Measurements from ENCODE around the gene LRFN5. TPM values are rescaled to one million over a fixed set of nuclear protein-coding genes. Genes with fewer than 3 reads are reported as not detected.
"Not testable (repeated sequence)": the region's sequence is repeated elsewhere in the genome, so short reads cannot be mapped to it uniquely, and the experiment has no call there.

LRFN5 gene
- total RNA-seq, 2 experiments from 2014 or later: not detected

DNA sequence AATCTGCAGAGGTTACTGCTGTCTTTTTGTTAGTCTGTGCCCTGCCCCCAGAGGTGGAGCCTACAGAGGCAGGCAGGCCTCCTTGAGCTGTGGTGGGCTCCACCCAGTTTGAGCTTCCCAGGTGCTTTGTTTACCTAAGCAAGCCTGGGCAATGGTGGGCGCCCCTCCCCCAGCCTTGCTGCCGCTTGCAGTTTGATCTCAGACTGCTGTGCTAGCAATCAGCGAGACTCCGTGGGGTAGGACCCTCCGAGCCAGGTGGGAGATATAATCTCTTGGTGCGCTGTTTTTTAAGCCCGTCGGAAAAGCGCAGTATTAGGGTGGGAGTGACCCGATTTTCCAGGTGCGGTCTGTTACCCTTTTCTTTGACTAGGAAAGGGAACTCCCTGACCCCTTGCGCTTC is 304.5 kb downstream of the LRFN5 start:
- CTCF ChIA-PET: not testable (repeated sequence)

DNA sequence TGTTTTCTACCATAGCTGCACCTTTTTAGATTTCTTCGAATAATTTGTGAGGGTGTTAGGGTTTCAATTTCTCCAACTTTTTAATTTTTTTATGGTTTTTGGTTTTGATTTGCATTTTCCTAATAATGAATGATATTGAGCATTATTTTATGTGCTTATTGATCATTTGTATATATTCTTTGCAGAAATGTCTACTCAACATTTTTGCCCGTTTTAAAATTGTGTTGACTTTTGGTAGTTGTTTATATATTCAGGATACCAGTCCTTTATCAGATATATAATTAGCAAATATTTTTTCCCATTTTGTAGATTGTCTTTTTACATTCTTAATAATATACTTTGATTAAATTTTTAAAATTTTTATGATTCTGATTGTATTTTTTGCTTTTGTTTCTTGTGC is 306.7 kb downstream of the LRFN5 start:
- H3K4me1 Mint-ChIP-seq: no peaks in the 10 kb centered on the region
- H3K9me3 Mint-ChIP-seq (ENCODE audit: low read depth): peaks cover 3% of the 10 kb centered on the region
- H3K27ac Mint-ChIP-seq: no peak overlapping the region
- CTCF ChIA-PET: no interaction called here
- ATAC-seq (no peak), DNase-seq (no peak)
- no peaks in the 10 kb centered on the region for H3K27me3 Mint-ChIP-seq
- no peaks in the 10 kb centered on the region for H3K36me3 Mint-ChIP-seq
- H3K4me3 Mint-ChIP-seq: no peak overlapping the region

More for the DNA sequence above, 304.5 kb downstream of the LRFN5 start:
- not testable (repeated sequence) for DNase-seq; H3K27me3 Mint-ChIP-seq; H3K27ac Mint-ChIP-seq; ATAC-seq; H3K9me3 Mint-ChIP-seq (ENCODE audit: low read depth); H3K4me1 Mint-ChIP-seq; H3K36me3 Mint-ChIP-seq; H3K4me3 Mint-ChIP-seq

DNA sequence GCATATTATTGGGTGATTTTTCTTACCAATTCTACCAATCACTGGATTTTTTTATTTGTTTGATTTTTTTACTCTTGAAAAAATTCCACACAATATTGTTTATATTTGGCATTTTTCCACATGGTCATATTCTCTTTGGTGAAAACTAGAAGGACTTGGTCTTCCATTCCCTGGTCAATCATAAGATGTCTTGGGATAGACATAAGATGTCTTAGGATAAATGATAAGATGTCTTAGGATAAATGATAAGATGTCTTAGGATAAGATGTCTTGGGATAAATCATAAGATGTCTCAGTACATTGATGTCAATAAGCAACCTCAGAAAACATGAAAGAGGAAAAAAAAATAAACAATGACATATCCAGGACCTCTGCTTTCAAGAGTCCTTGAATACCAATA is 309.1 kb downstream of the LRFN5 start:
- no peaks in the 10 kb centered on the region for H3K27me3 Mint-ChIP-seq
- no peak overlapping the region for H3K27ac Mint-ChIP-seq
- H3K4me1 Mint-ChIP-seq: no peaks in the 10 kb centered on the region
- no peaks in the 10 kb centered on the region for H3K9me3 Mint-ChIP-seq (ENCODE audit: low read depth)
- ATAC-seq: no peak
- no peaks in the 10 kb centered on the region for H3K36me3 Mint-ChIP-seq
- CTCF ChIA-PET: no interaction called here
- DNase-seq: no peak
- no peak overlapping the region for H3K4me3 Mint-ChIP-seq

DNA sequence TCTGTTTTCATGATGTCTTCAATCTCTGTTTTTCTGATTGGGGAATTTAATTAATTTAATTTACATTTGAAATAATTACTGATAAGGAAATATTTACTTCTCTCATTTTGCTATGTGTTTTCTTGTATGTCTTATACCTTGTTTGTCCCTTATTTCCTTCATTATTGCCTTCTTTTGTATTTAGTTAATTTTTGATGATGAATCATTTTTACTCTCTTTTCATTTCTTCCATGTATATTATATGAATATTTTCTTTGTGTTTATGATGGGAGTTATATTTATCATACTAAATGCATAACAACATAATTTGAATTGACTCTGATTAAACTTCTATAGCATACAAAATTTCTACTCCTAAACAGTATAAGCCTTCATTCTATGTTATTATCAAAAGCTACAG is 309.6 kb downstream of the LRFN5 start:
- DNase-seq: no peak
- CTCF ChIA-PET: no interaction called here
- Mint-ChIP-seq H3K4me3 (no peak overlapping the region), H3K9me3 (ENCODE audit: low read depth) (no peaks in the 10 kb centered on the region), H3K36me3 (no peaks in the 10 kb centered on the region), H3K4me1 (no peaks in the 10 kb centered on the region), H3K27me3 (no peaks in the 10 kb centered on the region), H3K27ac (no peak overlapping the region)
- no peak for ATAC-seq

DNA sequence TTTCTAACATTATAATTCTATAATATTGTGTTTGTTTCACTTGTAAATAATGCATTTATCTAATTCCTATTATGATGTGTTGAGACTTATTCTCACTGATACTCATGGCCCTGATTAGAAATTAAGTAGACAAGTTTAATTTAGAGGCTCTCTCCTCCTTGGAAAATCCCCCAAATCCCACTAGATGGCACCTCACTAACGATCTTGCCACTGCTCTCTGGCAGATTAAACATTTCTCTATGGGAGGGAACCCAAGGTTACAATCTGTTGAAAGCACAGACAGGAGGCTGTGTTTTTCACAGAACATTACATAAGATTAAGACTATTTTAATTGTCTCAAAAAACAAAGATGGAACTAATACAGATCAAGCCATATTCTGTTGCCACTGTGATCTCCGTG is 318.7 kb downstream of the LRFN5 start:
- H3K4me1 Mint-ChIP-seq: no peaks in the 10 kb centered on the region
- H3K36me3 Mint-ChIP-seq: no peaks in the 10 kb centered on the region
- no peaks in the 10 kb centered on the region for H3K27me3 Mint-ChIP-seq
- CTCF ChIA-PET: no interaction called here
- H3K9me3 Mint-ChIP-seq (ENCODE audit: low read depth): peaks cover 2% of the 10 kb centered on the region
- DNase-seq (no peak), ATAC-seq (no peak)
- no peak overlapping the region for H3K27ac Mint-ChIP-seq
- H3K4me3 Mint-ChIP-seq: no peak overlapping the region

DNA sequence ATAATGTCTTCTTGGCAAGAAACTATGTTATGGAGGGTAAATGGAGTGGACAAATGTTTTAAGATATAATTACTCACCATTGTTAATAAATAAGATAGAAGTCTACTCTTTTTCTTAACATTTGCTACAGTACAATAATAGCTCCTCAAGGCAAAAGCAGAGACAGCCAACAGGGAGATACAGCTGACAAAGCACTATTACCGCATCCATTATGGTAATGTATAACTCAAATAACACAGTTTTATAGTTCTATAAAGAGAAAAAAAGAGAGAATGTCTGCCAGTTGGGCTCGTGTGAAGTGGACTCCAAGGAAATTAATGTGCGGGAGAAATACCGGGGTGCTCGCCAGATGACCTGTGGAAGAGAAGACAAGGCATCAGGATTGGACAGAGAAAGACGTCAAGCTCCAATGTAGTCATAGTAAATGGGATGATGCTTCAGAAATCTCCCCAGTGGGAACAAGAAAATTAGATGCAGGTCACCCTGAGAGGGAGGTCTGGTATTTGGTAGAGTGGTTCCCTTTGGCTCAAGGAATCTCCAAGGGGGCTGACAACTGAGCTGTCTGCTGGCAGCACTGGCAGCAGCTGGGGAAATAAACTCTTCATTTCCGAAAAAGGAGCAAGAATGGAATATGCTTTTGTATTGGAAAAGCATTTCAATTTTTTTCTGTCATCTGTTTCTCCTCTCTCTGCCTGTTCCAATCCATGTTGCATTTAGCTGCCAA is 343.9 kb downstream of the LRFN5 start:
- ATAC-seq: no peak
- no peak overlapping the region for H3K4me3 Mint-ChIP-seq
- CTCF ChIA-PET: no interaction called here
- H3K27ac Mint-ChIP-seq: no peak overlapping the region
- no peaks in the 10 kb centered on the region for H3K4me1 Mint-ChIP-seq
- no peak for DNase-seq
- no peaks in the 10 kb centered on the region for H3K36me3 Mint-ChIP-seq
- no peaks in the 10 kb centered on the region for H3K27me3 Mint-ChIP-seq
- H3K9me3 Mint-ChIP-seq (ENCODE audit: low read depth): no peaks in the 10 kb centered on the region

All from activated CD8-positive, alpha-beta memory T cell treated with anti-CD3 and anti-CD28 coated beads, Interleukin-2, amount 10 ng/mL, durations not matched to agents 7 days and 5 days (primary cell).